NCI-H146 (cell line): Measurements from ENCODE around the gene TAS2R43.
"Not testable (repeated sequence)": the region's sequence is repeated elsewhere in the genome, so short reads cannot be mapped to it uniquely, and the experiment has no call there.

ENCODE experiments used
- DNase-seq: peaks from one replicate; lab custom pipeline; 2025; lab: John Stamatoyannopoulos, UW

The TAS2R43 gene, protein sequence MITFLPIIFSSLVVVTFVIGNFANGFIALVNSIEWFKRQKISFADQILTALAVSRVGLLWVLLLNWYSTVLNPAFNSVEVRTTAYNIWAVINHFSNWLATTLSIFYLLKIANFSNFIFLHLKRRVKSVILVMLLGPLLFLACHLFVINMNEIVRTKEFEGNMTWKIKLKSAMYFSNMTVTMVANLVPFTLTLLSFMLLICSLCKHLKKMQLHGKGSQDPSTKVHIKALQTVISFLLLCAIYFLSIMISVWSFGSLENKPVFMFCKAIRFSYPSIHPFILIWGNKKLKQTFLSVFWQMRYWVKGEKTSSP

DNA sequence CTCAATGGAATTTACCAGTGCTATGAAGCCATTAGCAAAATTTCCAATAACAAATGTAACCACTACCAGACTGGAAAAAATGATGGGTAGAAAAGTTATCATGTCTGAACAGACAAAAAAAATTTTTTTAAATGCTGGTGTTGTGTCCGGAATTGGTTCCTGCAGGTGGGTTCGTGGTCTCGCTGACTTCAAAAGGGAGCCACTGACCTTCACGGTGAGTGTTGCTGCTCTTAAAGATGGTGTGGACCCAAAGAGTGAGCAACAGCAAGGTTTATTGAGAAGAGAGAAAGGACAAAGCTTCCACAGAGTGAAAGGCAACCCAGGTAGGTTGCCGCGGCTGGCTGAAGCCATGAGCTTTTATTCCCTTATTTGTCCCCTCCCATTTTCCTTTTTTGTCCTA, at the start of gene TAS2R43:
TAS2R43 (minus strand) TSS at position 186 of the 400 bp plus-strand sequence; CDS start at position 102, 84 bp downstream.
- DNase-seq = no peak

DNA sequence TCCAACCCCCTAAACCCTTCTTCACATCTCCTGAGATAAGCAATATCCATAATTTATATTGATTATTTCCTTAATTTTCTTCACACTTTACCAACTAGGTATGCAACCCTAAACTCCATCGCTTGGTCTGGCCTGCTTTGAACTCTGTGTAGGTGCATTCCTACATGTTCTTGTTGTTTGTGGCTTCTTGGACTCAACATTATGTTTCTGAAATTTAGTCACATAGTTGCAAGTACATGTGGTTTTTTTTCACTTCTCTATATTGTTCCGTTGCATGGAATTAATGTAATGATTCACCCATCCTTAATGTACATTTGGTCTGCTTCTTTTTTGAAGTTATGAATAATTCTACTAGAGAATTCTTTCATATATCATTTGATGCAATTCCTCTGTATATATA, 44.0 kb upstream of the TAS2R43 start:
- DNase-seq = no peak

DNA sequence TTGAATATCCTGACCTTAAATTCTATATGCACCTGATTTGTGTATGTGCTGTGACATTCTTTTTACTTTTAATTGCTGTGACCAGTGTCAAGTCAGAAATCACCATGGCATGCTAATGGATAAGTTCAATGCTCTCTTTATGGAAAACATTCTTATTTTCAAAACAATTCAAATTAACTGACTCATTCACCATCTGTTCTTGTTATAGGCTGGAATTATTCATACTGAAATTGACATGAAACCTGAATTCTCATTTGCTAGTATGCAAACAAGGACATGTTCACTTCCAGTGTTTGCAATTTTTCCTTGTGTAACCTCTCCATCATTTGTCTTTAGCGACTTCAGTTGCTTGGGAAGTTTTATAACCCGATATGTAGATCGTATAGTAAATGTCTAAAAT, 42.2 kb upstream of the TAS2R43 start, which contains the start of gene TAS2R30:
TAS2R30 (minus strand) TSS at position 340 of the 400 bp plus-strand sequence. CDS start 400 bp downstream, outside the sequence.
- no peak for DNase-seq

DNA sequence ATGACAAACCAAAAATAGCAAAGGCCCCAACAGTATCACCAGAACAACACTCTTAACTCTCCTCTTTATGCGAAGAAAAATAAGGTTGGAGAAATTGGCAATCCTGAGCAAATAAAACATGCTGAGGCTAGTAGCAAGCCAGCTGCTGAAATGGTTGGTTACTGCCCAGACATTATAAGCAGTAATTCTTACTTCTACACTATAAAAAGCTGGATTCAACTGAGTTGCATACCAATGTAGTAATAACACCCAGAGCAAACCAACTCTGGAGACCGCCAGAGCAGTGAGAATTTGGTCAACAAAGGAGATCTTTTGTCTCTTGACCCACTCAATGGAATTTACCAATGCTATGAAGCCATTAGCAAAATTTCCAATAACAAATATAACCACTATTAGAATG, 41.7 kb upstream of the TAS2R43 start:
- DNase-seq = no peak

DNA sequence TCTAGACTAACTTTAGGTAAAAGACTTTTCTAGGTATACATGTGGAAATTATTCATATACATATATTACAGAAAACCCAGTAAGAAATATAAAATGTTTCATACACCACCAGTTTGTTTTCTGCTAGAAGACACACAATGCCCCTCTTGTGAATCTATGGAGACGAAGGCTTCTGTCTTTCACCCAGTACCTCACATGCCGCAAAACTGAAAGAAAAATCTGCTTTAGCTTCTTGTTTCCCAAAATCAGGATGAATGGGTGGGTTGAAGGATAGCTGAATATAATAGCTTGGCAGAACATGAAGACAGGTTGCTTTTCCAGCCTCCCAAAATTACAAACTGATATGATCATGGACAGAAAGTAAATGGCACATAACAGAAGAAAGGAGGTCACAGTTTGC, 41.0 kb upstream of the TAS2R43 start:
- no peak for DNase-seq

DNA sequence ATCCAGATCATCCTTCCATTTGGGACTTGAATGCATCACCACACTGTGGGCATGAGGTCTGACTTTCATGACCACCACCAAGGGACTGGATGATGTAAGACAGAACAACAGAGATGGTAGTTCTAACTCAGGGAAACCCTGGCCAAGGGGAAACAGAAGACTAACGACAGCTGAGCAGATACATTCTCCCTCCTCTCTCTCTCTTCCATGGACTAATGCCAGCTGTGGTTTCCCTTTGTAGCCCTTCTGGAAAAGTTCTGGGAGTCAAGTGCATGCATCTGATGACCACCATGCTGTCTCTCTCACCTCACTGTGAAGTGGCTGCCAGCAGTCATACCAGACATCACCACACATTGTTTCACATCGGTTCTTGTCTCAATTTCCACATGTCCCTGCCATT, 38.9 kb upstream of the TAS2R43 start:
- no peak for DNase-seq

DNA sequence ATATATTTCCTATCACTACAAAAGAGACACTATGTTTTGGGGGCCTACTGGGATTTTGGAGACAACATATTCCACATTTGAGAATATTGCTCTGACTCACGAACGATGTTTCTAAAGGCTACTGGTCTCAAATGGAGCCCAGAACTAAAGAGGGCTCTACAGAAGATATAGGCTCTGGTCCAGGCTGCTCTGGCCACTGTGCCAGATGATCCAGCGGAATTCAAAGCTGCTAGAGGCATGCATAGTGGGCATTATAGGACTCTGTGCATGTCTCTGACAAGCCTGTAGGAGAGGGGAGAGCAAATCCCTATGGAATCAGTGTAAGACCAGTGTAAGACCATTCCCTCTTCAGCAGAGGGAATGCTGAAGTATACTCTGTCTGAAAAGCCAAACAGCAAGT, 38.3 kb upstream of the TAS2R43 start:
- no peak for DNase-seq

DNA sequence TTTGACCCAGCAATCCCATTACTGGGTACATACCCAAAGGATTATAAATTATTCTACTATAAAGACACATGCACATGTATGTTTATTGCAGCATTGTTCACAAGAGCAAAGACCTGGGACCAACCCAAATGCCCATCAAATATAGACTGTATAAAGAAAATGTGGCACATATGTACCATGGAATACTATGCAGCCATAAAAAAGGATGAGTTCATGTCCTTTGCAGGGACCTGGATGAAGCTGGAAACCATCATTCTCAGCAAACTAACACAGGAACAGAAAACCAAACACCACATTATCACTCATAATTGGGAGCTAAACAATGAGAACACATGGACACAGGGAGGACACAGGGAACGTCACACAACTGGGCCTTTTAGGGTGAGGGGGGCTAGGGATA, 22.0 kb upstream of the TAS2R43 start:
- not testable (repeated sequence) for DNase-seq

DNA sequence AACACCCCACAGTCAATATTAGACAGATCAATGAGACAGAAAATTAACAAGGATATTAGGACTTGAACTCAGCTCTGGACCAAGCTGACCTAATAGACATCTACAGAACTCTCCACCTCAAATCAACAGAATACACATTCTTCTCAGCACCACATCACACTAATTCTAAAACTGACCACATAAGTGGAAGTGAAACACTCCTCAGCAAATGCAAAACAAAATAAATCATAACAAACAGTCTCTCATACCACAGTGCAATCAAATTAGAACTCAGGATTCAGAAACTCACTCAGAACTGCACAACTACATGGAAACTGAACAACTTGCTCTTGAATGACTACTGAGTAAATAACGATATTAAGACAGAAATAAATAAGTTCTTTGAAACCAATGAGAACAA, 19.1 kb upstream of the TAS2R43 start:
- DNase-seq = not testable (repeated sequence)

DNA sequence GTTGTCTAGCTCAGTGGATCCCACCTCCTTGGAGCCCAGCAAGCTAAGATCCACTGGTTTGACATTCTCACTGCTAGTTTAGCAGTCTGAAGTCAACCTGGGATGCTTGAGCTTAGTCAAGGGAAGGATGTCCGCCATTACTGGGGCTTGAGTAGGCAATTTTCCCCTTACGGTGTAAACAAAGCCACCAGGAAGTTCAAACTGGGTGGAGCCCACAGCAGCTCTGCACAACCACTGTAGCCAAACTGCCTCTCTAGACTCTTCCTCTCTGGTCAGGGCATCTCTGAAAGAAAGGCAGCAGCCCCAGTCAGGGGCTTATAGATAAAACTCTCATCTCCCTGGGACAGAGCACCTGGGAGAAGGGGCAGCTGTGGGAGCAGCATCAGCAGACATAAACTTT, 16.7 kb upstream of the TAS2R43 start:
- DNase-seq = no peak

DNA sequence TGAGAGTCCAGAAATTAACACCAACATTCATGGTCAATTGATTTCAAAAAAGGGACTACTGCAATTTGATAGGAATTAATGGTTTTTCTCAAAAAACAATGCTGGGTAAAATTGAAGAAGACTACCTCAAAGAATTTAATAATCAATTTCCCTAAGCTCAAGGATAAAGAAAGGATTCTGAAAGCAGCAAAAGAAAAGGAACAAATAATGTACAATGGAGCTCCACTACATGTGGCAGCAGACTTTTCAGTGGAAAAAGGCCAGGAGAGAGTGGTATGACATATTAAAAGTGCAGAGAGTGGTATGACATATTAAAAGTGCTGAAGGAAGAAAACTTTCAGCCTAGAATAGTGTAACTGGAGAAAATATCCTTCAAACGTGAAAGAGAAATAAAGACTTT, 15.6 kb upstream of the TAS2R43 start:
- DNase-seq = no peak

DNA sequence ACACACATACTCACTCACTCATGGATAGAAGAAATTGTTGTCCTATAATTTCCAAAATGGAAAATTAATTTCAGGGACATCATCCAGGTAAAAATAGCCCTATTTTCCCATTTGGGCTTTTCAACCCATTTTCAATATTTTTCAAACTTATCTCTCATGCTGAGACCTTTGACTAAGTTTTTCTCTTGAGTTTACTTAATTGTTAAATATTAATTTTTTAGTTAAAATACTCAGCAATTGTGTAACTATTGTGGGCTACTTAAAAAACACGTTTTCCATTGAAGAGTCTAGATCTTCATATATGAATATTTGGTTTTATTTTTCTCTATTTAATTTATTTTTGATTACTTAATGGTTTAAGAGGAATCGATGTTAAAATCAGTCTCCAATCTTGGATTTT, 14.2 kb upstream of the TAS2R43 start:
- DNase-seq = no peak

DNA sequence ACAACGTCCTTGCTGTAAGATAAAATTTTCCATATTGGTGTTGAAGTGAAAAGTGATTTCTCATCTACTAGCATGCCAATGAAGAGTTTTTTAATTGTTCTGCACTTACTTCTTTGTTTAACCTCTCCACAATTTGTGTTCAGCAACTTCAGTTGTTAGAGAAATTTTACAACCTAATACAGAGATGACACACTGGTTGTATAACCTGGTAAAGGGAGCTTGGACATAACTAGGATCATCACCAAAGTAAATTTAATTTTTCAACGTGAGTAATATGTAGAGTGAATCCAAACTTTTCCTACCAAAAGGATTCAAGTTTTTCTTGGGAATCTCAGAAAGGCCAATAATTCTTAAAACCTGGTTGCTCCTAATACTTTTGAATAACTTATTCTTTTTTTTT, 13.4 kb upstream of the TAS2R43 start:
- no peak for DNase-seq

DNA sequence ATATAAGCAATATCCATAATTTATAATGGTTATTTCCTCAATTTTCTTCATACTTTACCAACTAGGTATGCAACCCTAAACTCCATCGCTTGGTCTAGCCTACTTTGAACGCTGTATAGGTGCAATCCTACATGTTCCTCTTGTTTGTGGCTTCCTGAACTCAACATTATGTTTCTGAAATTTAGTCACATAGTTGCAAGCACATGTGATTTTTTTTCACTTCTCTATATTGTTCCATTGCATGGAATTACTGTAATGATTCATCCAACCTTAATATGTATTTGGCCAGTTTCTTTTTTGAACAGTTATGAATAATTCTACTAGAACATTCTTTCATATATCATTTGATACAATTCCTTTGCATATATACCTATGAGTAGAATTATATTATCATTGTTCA, 2.8 kb upstream of the TAS2R43 start:
- DNase-seq = not testable (repeated sequence)

DNA sequence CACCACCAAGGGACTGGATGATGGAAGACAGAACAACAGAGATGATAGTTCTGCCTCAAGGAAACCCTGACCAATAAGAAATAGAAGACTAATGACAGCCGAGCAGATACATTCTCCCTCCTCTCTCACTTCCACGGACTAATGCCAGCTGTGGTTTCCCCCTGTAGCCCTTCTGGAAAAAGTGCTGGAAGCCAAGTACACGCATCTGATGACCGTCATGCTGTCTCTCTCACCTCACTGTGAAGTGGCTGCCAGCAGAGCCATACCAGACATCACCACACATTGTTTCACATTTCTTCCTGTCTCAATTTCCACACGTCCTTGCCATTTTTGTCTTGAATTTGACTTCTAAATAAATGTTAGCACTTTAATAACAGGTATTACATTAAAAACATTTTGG, 2.9 kb downstream of the TAS2R43 start:
- no peak for DNase-seq

DNA sequence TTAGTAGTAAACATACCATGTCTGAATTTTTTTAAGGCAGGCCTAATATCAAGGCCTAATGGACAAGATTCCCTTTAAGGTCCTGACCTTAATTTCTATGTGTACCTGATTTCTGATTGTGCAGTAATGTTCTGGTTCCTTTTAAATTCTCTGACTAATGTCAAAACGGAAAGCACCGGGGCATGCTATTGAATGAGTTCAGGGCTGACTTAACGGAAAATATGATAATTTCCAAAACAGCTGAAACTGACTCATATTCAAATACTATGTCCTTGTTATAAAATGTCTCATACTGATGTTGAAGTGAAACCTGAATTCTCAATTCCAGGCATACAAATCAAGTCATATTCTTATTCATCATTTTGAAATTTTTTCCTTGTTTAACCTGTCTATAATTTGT, 6.7 kb downstream of the TAS2R43 start:
- no peak for DNase-seq

DNA sequence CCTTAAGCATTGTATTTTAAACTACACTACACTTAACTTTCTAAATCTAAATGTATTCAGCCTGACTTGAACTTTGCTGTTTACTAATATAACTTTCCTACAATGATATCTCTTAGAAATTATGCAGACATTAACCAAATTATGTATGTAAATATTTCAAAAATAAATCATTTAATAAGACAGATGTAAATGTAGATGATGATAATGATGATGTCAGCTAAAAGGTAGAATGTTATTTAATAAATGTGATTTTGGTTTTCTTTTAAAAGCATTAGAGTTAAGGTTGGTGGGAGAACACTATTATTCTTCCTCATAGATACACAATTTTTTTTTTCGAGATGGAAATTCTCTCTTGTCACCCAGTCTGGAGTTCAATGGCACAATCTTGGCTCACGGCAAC, 10.1 kb downstream of the TAS2R43 start:
- DNase-seq = no peak

DNA sequence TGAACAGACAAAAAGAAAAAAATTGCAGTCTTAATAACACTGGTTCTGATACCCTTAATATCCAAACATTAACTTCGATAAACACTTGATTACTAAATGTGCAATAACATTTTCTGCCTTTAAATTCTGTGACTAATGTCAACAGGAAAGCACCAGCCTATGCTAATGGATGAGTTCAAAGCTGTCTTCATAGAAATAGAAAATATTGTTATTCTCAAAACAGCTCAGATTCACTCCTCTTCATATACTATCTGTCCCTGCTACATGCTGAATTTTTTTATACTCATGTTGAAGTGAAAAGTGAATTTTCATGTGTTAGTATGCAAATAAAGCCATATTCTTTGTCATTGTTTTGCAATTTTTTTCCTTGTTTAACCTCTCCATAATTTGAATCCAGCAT, 13.9 kb downstream of the TAS2R43 start:
- DNase-seq = no peak

DNA sequence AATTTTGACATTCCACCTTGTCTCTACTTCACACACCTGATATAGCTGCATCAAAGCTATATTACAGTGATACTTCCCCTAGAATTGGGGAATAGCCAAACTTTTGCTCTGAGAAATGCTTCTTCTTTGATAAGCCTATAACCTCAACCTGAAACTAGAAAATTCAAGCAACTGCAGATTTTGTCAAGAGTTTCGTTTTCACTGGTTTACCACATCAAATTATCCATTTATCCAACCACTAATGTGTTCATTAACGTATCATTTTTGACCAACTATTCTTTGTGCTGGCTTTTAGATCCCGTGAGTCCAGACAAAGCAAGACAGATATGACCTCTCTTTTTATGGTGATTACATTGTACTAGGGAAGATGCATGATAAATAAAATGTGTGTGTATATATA, 16.5 kb downstream of the TAS2R43 start:
- no peak for DNase-seq

DNA sequence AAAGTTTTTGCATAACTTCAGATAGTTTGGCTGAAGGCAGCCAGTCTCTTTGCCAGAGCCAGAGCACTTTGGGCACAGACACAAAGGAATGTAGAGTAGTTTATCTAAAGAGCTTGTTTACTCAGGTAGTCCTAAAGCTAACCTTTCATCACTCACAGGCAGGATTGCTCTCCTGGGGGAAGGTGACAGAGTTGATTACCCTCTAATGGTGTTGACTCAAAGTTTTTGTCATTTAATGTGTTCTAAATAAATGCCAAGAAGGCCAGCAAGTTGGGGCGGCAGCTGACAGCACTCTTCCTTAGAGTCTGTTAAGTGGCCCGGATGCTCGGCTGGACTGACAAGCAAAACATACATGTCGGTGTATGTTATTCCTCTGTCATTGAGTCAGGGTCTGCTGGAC, 20.7 kb downstream of the TAS2R43 start:
- no peak for DNase-seq

DNA sequence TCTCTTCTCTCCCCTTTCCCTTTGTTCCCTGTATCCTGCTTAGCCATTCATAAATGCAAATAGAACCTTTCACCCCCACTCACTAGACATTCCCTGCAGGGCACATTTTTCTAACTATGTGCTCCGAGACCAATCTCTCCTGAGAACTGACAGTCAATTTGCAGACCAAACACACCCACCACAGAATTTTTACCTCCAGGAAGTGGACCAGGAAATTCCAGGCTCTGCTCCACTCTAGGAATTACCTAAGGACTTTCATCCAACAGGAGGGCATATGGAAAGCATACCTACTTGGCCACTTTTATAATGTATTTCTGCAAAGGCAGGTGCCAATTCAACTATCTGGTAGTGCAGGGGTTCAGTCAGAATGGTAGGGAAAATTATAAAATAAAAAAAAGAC, 21.1 kb downstream of the TAS2R43 start:
- no peak for DNase-seq

DNA sequence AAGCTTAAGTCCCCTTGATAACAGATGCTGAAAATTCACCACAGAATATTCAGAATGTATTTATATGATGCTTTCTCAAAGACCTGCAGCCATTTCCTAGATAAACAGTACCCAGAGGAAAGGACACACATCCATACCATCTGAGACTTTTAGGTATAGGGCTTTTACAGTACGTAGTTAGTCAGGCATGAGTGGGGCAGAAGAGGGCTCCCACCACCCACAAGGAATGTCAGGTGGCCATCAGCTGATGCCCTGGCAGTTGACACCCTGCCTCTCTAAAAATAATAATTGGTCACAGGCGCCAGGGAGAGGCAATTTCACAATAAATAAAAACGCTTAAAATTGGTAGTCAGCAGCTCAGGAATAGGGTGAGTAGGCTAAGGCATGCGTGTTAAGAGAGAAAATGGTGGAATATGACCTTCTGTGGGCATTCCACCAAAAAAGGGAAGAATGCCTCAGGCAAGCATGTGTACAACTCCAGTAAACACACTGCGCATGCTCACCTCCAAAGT, 22.2 kb downstream of the TAS2R43 start:
- no peak for DNase-seq

DNA sequence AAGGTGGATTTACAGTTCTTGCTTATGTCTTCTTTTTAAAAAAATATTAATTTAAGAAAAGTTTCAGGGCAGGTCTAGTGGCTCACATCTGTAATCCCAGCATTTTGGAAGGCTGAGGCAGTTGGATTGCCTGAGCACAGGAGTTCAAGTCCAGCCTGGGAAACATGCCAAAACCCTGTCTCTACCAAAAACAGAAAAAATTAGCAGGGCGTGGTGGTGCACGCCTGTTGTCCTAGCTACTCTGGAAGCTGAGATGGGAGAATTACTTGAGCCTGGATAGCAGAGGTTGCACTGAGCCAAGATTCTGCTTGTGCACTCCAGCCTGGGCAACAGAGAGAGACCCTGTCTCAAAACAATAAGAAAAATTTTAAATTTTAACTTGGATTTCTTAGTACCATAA, 24.6 kb downstream of the TAS2R43 start:
- no peak for DNase-seq

DNA sequence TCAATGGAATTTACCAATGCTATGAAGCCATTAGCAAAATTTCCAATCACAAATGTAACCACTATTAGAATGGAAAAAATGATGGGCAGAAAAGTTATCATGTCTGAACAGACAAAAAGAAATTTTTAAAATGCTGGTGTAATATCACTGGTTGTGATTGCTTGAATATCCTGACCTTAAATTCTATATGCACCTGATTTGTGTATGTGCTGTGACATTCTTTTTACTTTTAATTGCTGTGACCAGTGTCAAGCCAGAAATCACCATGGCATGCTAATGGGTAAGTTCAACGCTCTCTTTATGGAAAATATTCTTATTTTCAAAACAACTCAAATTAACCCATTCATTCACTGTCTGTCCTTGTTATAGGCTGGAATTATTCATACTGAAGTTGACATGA, 29.9 kb downstream of the TAS2R43 start, which contains the start of gene TAS2R46:
TAS2R46 (minus strand) TSS at position 101 of the 400 bp plus-strand sequence; CDS start at position 101, 0 bp downstream.
- not testable (repeated sequence) for DNase-seq
